HepG2 (cell line): ENCODE results near the gene TGM2. TPM values are rescaled to one million over a fixed set of nuclear protein-coding genes. Genes with fewer than 3 reads are reported as not detected.

Source experiments
- CBFB ChIP-seq: sonication (generic); formaldehyde crosslinking; IDR thresholded peaks from 2 replicates; pipeline ENCODE4 v1.4.0; 2020; ENCODE audit warnings: missing genetic modification reagents
- CHD4 ChIP-seq: fragments of 200-600 bp; sonication (generic); IDR thresholded peaks from 2 replicates; pipeline ENCODE4 v1.7.0; 2017; ENCODE audit warnings: mild to moderate bottlenecking, low read length, borderline replicate concordance
- CREB3 ChIP-seq: sonication (generic); formaldehyde crosslinking; IDR thresholded peaks from 2 replicates; pipeline ENCODE4 v1.5.0; 2020; ENCODE audit warnings: missing genetic modification reagents
- GLMP ChIP-seq: sonication (generic); formaldehyde crosslinking; IDR thresholded peaks from 2 replicates; pipeline ENCODE4 v1.9.0; 2021; ENCODE audit warnings: missing genetic modification reagents, mild to moderate bottlenecking, borderline replicate concordance
- KDM6A ChIP-seq: IDR thresholded peaks from 2 replicates; pipeline ENCODE4 v1.6.1; 2016; ENCODE audit warnings: low read depth
- LCORL ChIP-seq, 2 experiments: fragments of 450-650 bp in 1 of 2; sonication (generic) in 1 of 2; formaldehyde crosslinking in 1 of 2; IDR thresholded peaks; 2 replicates each; pipeline versions ENCODE4 v1.5.0 to v1.6.1; 2017 to 2020; ENCODE audit warnings: antibody characterized with exemption in 1 of 2, missing genetic modification reagents in 1 of 2
- MXD3 ChIP-seq: IDR thresholded peaks from 2 replicates; pipeline ENCODE4 v1.6.1; 2016; ENCODE audit warnings: mild to moderate bottlenecking, missing biosample characterization, missing genetic modification reagents
- PREB ChIP-seq: sonication (generic); formaldehyde crosslinking; IDR thresholded peaks from 2 replicates; pipeline ENCODE4 v1.4.0; 2020; ENCODE audit warnings: missing genetic modification reagents
- SKI ChIP-seq: fragments of 450-650 bp; IDR thresholded peaks from one replicate; pipeline ENCODE4 v1.6.1; 2018; ENCODE audit warnings: mild to moderate bottlenecking; ENCODE audit not compliant: partially characterized antibody
- TEAD2 ChIP-seq: sonication (generic); formaldehyde crosslinking; IDR thresholded peaks from 2 replicates; pipeline ENCODE4 v1.9.0; 2021; ENCODE audit warnings: missing genetic modification reagents
- TEF ChIP-seq: sonication (generic); formaldehyde crosslinking; IDR thresholded peaks from 2 replicates; pipeline ENCODE4 v1.5.0; 2020; ENCODE audit warnings: missing genetic modification reagents
- ZBTB33 ChIP-seq: sonication (generic); formaldehyde crosslinking; IDR thresholded peaks from 2 replicates; pipeline ENCODE4 v1.4.0; 2020; ENCODE audit warnings: missing genetic modification reagents
- ZFX ChIP-seq: sonication (generic); formaldehyde crosslinking; IDR thresholded peaks from 2 replicates; pipeline ENCODE4 v1.4.0; 2020; ENCODE audit warnings: mild to moderate bottlenecking, low read depth, missing genetic modification reagents, moderate library complexity
- ZNF160 ChIP-seq: sonication (generic); formaldehyde crosslinking; IDR thresholded peaks from 2 replicates; pipeline ENCODE4 v1.8.0; 2022; ENCODE audit warnings: mild to moderate bottlenecking, inconsistent platforms, missing genetic modification reagents
- ZNF205 ChIP-seq: IDR thresholded peaks from 2 replicates; pipeline ENCODE4 v1.6.1; 2018; ENCODE audit warnings: missing biosample characterization, missing genetic modification reagents
- ZNF24 ChIP-seq: fragments of 450-650 bp; IDR thresholded peaks from 2 replicates; pipeline ENCODE4 v1.6.1; 2017; ENCODE audit warnings: antibody characterized with exemption, mild to moderate bottlenecking
- ZNF512B ChIP-seq: sonication (generic); formaldehyde crosslinking; IDR thresholded peaks from 2 replicates; pipeline ENCODE4 v1.5.1; 2020; ENCODE audit warnings: missing genetic modification reagents, mild to moderate bottlenecking, borderline replicate concordance
- ZNF513 ChIP-seq: sonication (generic); formaldehyde crosslinking; conservative IDR thresholded peaks from 2 replicates; pipeline ENCODE4 v1.5.0; 2020; ENCODE audit warnings: missing genetic modification reagents
- ZNF720 ChIP-seq: sonication (generic); formaldehyde crosslinking; IDR thresholded peaks from 2 replicates; pipeline ENCODE4 v1.4.0; 2020; ENCODE audit warnings: missing genetic modification reagents
- polyA plus RNA-seq, 8 experiments: library from polyadenylated mRNA; depleted of rRNA in 3 of 8; stranded (reverse) in 7 of 8; unstranded in 1 of 8; fragments of >200 nt; fragmentation: Illumina TruSeq in 4 of 8; extraction: Trizol in 4 of 8; gene quantifications; 2 replicates each; pipeline versions ENCODE4 v1.2.1 to v1.2.3, GENCODE V29; 2011 to 2016; ENCODE audit warnings: low read depth in 4 of 8, missing spikeins in 1 of 8, mixed read lengths in 1 of 8; ENCODE audit not compliant: insufficient read depth in 1 of 8
- total RNA-seq, 5 experiments: library from RNA; depleted of rRNA; stranded (reverse); fragments of >200 nt; fragmentation: Illumina TruSeq; extraction: Trizol; gene quantifications; 2 replicates each; pipeline ENCODE4 v1.2.3, GENCODE V29; 2016; ENCODE audit warnings: low read depth in 1 of 5

Gene TGM2
- total and polyA plus RNA-seq, 2 of the 13 experiments (the other 11 are each of a cell fraction or from before 2014, with no cell fraction given), result 4.2 to 46.4 TPM

GRCh38 chr20:38143238-38143645, 21.8 kb downstream of the TGM2 start (continued):
- TF ChIP-seq ZNF512B (CRISPR knock-in tag) (no peak), ZNF160 (CRISPR knock-in tag) (0 out of 2 replicates have a peak, but pooled peaks have one; percentile 35), TEAD2 (CRISPR knock-in tag) (no peak), ZBTB33 (CRISPR knock-in tag) (peak; percentile 89), MXD3 (CRISPR knock-in tag) (no peak), ZNF205 (peak; percentile 94), CHD4 (no peak), KDM6A (peak; percentile 99), ZFX (CRISPR knock-in tag) (peak; percentile 69), ZNF720 (CRISPR knock-in tag) (peak; percentile 88; the same call in 1 of the 2 replicates), ZNF24 (peak; percentile 77; the same call in 1 of the 2 replicates), GLMP (CRISPR knock-in tag) (no peak), ZNF513 (CRISPR knock-in tag) (no peak), TEF (CRISPR knock-in tag) (no peak), CBFB (CRISPR knock-in tag) (peak; percentile 93), CREB3 (no peak), SKI (peak; percentile 70), LCORL (IDR thresholded peaks at IDR 0.05) (0 out of 2 replicates have a peak, but pooled peaks have one; percentile 51), LCORL (CRISPR knock-in tag; IDR thresholded peaks at IDR 0.05) (peak; percentile 99), PREB (CRISPR knock-in tag) (no peak)
